Psoas muscle (tissue), 8 donors: ENCODE results near the gene ABCG1. TPM values are rescaled to one million over a fixed set of nuclear protein-coding genes. Genes with fewer than 3 reads are reported as not detected.

Experiments used
- ATAC-seq, 4 donors: fragments of 200-7000 bp; cut with Tn5 transposase; one replicate each; pipeline ENCODE4 v1.9.1; 2020; ENCODE audit warnings: moderate library complexity in 3 of 4, mild to moderate bottlenecking in 2 of 4
- DNase-seq, 2 donors: peaks; one replicate each; pipeline ENCODE4 v3.0.0-alpha.2; 2020
- H3K27ac ChIP-seq: fragments of 200-600 bp; one replicate; pipeline ENCODE4 v1.8.0; 2022
- H3K27me3 ChIP-seq, 3 donors: fragments of 200-600 bp in 1 of 3; one replicate each; pipeline versions ENCODE4 v1.6.1 to v1.8.0; 2013 to 2022; ENCODE audit warnings: low read length in 2 of 3, mild to moderate bottlenecking in 2 of 3, moderate library complexity in 1 of 3; ENCODE audit not compliant: insufficient read depth in 3 of 3
- H3K36me3 ChIP-seq, 2 donors: fragments of 200-600 bp in 1 of 2; one replicate each; pipeline versions ENCODE4 v1.6.1 to v1.8.0; 2013 to 2022; ENCODE audit warnings: low read depth in 1 of 2, mild to moderate bottlenecking in 1 of 2, moderate library complexity in 1 of 2; ENCODE audit not compliant: insufficient read depth in 1 of 2
- H3K4me1 ChIP-seq: fragments of 200-600 bp; one replicate; pipeline ENCODE4 v1.8.0; 2022
- H3K4me3 ChIP-seq: fragments of 200-600 bp; one replicate; pipeline ENCODE4 v1.8.0; 2022; ENCODE audit warnings: mild to moderate bottlenecking
- H3K9me3 ChIP-seq: fragments of 200-600 bp; one replicate; pipeline ENCODE4 v1.8.0; 2022
- WGBS, 3 donors: extraction: QIAGEN DNeasy Blood & Tissue Kit; methylation state at CpG; one replicate each; pipeline versions ENCODE4 v1.1.6 to v1.1.7; 2013; 5-methylcytosine and 5-hydroxymethylcytosine counted together
- intact Hi-C, 2 donors: fragments of 100-400 bp; cut with DNase I; formaldehyde crosslinking; loops; one replicate each; pipeline versions ENCODE4 v1.11.0 to v1.14.2; 2022
- polyA plus RNA-seq, 3 donors: library from polyadenylated mRNA; stranded (reverse); fragments of 200-250 nt; gene quantifications; one replicate each; pipeline ENCODE4 v1.2.3, GENCODE V29; 2013
- total RNA-seq, 4 donors: library from RNA; stranded (reverse); fragmentation: NEBNext Ultra II Directional in 2 of 4; extraction: Animal tissue kit (Norgen Biotek cat#: 25700) in 2 of 4; gene quantifications; one replicate each; pipeline versions ENCODE4 v1.2.1 to v1.2.4, GENCODE V29; 2021 to 2023
- TF ChIP-seq, protein P1 (sequence below): fragments of 200-600 bp; IDR thresholded peaks from one replicate; pipeline ENCODE4 v1.8.0; 2022; ENCODE audit warnings: antibody characterized with exemption
- donor health status: healthy with polysubstance abuse.
- donor health status: DM: no; HTN: no; CAD: no; lungs with moderate emphysema.
- donor health status: Bipolar disorder and iron deficiency.
- donor health status: healthy.
- donor health status: DM: yes; HTN: yes; CAD: no.
- donor health status: DM: no; HTN: no; CAD: no.
- donor health status: DM: no; HTN: no; CAD: no.
- donor health status: DM: yes; HTN: yes; CAD: no.

ABCG1 gene
- total and polyA plus RNA-seq, 7 donors, result 2.9 to 35.8 (median 4.4) TPM

DNA sequence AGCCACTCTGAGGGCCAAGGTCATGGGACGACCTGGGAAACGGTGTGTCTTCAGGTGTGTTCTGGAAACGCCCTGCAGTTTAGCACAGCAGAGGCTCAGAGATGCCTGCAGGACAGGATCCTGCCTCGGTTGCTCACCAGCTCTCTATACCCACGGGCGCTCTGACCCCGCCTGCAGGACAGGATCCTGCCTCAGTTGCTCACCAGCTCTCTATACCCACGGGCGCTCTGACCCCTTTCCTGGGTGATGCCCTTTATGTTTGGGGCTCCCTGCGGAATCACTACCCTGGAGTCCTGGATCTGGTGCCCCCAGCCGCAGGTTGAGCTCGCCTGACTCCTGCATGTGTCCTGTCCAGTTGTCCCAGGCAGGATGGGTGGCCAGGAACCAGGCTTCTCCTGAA is 63.8 kb downstream of the ABCG1 start:
- TF ChIP-seq, protein P1, sequence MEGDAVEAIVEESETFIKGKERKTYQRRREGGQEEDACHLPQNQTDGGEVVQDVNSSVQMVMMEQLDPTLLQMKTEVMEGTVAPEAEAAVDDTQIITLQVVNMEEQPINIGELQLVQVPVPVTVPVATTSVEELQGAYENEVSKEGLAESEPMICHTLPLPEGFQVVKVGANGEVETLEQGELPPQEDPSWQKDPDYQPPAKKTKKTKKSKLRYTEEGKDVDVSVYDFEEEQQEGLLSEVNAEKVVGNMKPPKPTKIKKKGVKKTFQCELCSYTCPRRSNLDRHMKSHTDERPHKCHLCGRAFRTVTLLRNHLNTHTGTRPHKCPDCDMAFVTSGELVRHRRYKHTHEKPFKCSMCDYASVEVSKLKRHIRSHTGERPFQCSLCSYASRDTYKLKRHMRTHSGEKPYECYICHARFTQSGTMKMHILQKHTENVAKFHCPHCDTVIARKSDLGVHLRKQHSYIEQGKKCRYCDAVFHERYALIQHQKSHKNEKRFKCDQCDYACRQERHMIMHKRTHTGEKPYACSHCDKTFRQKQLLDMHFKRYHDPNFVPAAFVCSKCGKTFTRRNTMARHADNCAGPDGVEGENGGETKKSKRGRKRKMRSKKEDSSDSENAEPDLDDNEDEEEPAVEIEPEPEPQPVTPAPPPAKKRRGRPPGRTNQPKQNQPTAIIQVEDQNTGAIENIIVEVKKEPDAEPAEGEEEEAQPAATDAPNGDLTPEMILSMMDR, result no peak
- Histone ChIP-seq H3K4me1 (no peaks in the 10 kb centered on the region), H3K27ac (no peak overlapping the region), H3K27me3 (no peaks in the 10 kb centered on the region), H3K4me3 (no peak overlapping the region), H3K9me3 (no peaks in the 10 kb centered on the region), H3K36me3 (peaks cover 0 to 60% of the 10 kb centered on the region in 2 donors)
- no peak for ATAC-seq
- WGBS, 3 donors, result 90 to 92% (median 91%) methylated on average over 12 of the region's 12 CpGs
- no peak for DNase-seq
- intact Hi-C loops, result no loop called here

DNA sequence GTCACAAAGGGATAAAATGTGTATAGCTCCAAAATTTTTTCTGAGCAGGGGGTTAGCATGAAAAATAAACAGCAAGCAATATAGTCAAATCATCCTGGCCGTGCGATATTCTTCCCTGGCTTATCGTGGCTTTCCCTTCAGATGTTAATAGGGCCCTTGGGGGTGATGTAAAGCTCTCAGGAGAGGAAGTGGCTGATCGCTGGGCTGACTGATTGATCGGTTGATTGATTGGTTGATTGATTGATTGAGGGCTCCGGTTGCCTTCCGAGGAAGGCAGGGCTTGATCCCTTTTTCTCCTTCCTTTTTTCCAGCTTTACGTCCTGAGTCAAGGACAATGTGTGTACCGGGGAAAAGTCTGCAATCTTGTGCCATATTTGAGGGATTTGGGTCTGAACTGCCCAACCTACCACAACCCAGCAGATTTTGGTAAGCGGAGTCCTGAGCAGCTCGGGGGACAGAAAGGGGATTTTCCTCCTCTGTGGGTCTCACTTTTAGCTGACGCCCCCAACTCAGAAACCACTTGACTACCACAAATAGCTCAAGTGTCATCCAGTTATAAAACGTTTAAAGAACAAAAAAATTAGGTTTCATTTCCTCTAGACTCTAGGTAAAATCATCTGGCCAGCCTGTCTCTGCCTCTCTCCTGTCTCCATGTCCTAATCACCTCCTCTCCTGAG is 66.8 kb downstream of the ABCG1 start:
- Histone ChIP-seq H3K4me1 (no peaks in the 10 kb centered on the region), H3K36me3 (peaks cover 0 to 79% of the 10 kb centered on the region in 2 donors), H3K9me3 (no peaks in the 10 kb centered on the region), H3K27me3 (no peaks in the 10 kb centered on the region), H3K4me3 (no peak overlapping the region), H3K27ac (no peak overlapping the region)
- TF ChIP-seq, protein P1, result no peak
- intact Hi-C loops, result no loop called here
- DNase-seq, result no peak
- 82 to 85% (median 83%) methylated on average over 13 of the region's 13 CpGs for WGBS, 3 donors
- no peak for ATAC-seq

DNA sequence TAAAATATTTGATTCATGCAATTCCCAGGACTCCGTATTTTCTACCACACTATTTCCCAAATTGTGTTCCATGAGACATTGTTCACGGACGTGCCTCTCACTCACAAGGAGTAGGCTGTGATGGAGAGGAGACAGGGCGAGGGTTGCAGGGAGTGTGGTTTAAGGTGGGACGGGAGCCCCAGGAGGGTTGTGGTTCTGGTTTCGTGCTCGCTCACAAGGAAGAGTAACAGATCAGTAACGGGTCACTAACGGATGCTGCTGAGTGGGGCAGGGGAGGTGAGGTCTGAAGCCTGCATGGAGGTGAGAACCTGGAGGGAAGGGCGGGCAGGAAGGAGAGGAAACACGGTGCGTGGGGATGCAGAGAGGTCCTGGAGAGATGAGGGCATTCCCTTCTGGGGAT is 67.5 kb downstream of the ABCG1 start:
- Histone ChIP-seq H3K27me3 (no peaks in the 10 kb centered on the region), H3K36me3 (peaks cover 0 to 81% of the 10 kb centered on the region in 2 donors), H3K4me1 (no peaks in the 10 kb centered on the region), H3K4me3 (no peak overlapping the region), H3K9me3 (no peaks in the 10 kb centered on the region), H3K27ac (no peak overlapping the region)
- intact Hi-C loops, result no loop called here
- no peak for ATAC-seq
- no peak for DNase-seq
- WGBS, 3 donors, result 86 to 89% (median 87%) methylated on average over 12 of the region's 12 CpGs
- TF ChIP-seq, protein P1, result no peak

DNA sequence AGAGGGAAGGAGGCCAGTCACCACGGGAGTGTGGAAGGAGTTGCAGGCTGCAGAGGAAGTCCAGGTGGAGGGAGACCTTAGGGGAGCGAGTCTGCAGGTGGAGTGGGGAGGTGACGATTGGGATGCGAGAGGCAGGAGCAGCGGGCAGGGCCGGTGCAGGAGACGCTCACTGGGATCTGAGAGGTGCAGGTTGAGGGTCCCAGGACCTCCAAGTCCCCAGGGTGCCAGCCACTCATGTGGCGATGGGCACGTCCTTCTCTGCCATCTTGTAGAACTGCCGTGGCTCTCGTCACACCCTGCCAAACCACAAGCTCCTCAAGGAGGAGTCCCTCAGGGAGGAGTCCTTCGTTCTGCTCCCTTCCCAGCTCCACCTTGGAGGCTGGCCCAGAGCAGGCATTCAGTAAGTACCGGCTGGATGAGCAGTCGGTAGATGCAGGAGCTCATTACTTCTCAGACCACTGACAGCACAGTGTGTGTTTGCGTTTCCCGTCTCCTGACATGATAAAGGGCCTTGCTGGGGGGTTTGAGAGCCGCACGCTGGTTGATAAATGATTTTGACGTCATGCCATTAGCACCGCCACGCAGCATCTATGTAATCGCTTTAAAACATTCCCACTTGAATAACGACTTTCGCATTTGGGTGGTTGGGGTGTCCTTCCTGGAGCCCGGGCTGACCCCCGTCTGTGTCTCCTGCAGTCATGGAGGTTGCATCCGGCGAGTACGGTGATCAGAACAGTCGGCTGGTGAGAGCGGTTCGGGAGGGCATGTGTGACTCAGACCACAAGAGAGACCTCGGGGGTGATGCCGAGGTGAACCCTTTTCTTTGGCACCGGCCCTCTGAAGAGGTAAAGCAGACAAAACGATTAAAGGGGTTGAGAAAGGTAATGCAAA is 68.5 kb downstream of the ABCG1 start:
- no peak for DNase-seq
- intact Hi-C loops, result no loop called here
- Histone ChIP-seq H3K27ac (no peak overlapping the region), H3K9me3 (no peaks in the 10 kb centered on the region), H3K4me1 (no peaks in the 10 kb centered on the region), H3K4me3 (no peak overlapping the region), H3K27me3 (no peaks in the 10 kb centered on the region), H3K36me3 (peaks cover 0 to 82% of the 10 kb centered on the region in 2 donors)
- WGBS, 3 donors, result 90 to 92% (median 90%) methylated on average over 36 of the region's 36 CpGs
- ATAC-seq, result no peak
- TF ChIP-seq, protein P1, result no peak
